ENCODE results near the gene IRF7.

IRF7 gene

DNA sequence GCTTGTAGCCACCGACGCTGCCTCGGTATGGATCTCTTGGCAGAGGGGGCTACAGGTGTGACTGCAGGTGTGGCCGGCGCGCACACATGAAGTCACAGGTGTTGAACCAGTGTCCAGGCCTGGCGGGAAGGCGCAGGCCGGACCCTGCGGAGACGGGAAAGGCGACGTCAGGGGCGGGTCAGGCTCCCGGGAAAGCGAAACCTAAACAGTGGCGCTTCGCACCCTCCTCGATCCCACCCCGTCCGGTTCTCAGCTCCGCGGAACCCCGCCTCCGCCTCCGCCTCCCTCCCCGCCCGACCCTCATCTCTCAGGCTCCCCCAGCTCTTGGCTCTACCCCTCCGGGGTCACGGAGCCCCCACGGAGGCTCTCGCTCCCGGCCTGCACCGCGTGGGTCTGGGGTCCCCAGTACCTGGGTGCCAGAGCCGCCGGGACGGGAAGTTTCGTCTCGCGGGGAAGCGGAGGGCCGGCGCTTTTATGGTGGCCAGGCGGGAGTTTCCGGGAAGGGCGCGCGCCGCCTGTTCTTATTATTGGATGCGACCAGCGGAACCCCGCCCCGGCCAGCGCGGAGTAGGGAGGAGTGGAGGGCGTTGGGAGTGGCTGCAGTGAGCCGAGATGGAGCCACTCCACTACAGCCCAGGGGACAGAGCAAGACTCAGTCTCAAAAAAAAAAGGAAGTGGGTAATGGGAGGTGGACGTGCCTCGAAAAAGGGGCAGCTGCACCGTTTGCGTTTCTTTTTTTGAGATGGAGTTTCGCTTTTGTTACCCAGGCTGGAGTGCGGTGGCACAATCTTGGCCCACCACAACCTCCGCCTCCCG is at the start of gene IRF7:
Gene IRF7, minus strand, starts transcription at position 447 of the 816 bp plus-strand sequence. CDS start 586 bp downstream, outside the sequence.
- peak within 1 kb of the TSS; percentile 60 for H3K4me3 ChIP-seq (ENCODE audit: low read depth, low read length)
- peak; percentile 98 for DNase-seq (ENCODE audit: low read depth)
- TF ChIP-seq, protein P1, sequence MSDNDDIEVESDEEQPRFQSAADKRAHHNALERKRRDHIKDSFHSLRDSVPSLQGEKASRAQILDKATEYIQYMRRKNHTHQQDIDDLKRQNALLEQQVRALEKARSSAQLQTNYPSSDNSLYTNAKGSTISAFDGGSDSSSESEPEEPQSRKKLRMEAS (IDR thresholded peaks at IDR 0.05; ENCODE audit: low read depth, low read length): 0 out of 2 replicates have a peak, but pooled peaks have one; percentile 15
- TF ChIP-seq POLR2A (IDR thresholded peaks at IDR 0.05; ENCODE audit: extremely low read depth, insufficient read length) (peak; percentile 49), MYC (IDR thresholded peaks at IDR 0.05; ENCODE audit: low read depth, low read length) (peak; percentile 30; the same call in 1 of the 2 replicates)
- TF ChIP-seq, protein P2, sequence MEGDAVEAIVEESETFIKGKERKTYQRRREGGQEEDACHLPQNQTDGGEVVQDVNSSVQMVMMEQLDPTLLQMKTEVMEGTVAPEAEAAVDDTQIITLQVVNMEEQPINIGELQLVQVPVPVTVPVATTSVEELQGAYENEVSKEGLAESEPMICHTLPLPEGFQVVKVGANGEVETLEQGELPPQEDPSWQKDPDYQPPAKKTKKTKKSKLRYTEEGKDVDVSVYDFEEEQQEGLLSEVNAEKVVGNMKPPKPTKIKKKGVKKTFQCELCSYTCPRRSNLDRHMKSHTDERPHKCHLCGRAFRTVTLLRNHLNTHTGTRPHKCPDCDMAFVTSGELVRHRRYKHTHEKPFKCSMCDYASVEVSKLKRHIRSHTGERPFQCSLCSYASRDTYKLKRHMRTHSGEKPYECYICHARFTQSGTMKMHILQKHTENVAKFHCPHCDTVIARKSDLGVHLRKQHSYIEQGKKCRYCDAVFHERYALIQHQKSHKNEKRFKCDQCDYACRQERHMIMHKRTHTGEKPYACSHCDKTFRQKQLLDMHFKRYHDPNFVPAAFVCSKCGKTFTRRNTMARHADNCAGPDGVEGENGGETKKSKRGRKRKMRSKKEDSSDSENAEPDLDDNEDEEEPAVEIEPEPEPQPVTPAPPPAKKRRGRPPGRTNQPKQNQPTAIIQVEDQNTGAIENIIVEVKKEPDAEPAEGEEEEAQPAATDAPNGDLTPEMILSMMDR (IDR thresholded peaks at IDR 0.05; ENCODE audit: low read depth, low read length): no peak

DNA sequence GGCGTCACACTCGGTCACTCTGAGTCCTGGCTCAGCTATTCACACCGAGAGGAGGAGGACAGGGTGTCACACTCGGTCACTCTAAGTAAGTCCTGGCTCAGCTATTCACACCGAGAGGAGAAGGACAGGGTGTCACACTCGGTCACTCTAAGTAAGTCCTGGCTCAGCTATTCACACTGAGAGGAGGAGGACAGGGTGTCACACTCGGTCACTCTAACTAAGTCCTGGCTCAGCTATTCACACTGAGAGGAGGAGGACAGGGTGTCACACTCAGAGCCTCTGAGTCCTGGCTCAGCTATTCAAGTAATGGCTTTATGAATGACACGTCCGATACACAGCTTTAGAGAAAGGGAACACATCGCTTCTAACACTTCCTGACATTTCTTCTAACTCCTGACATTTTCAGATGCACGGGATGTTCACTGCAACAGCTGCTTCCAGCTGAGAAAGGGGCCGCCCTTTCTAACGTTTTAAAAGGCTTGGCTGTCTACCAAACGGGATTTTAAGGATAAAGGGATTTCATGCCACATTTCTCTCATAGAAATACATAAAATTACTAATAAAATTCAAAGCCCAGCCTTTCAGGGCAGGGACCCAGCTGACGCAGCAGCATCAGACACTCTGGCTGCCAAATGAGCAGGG is 49.4 kb upstream of the IRF7 start:
- DNase-seq (ENCODE audit: low read depth): no peak
- TF ChIP-seq, protein P2 (IDR thresholded peaks at IDR 0.05; ENCODE audit: low read depth, low read length): no peak
- no peak for TF ChIP-seq POLR2A (IDR thresholded peaks at IDR 0.05; ENCODE audit: extremely low read depth, insufficient read length)

DNA sequence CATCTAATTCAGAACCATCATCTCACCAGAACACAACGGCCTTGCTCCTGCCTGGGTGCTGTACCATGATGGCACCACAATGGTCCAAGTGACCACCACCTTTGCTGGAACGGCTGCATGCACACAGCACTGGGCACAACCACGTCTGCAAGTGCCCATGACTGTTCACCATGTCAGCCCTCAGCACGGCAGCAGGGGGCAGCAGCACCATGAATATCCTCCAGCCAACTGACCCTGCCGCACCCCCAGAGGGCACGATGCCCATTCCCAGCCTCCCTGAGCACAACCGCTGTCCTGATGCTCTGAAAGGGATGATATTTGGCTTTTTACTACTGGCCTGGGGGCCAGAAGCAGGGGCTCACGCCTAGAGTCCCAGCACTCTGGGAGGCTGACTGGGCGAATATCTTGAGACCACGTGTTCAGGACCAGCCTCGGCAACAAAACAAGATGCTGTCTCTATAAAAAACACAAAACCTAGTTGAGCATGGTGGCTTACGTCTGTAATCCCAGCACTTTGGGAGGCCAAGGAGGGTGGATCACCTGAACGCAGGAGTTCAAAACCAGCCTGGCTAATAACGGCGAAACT is 47.0 kb upstream of the IRF7 start:
- TF ChIP-seq, protein P1 (IDR thresholded peaks at IDR 0.05; ENCODE audit: low read depth, low read length): no peak
- TF ChIP-seq, protein P2 (IDR thresholded peaks at IDR 0.05; ENCODE audit: low read depth, low read length): peak; percentile 51
- no peak overlapping the region for H3K4me3 ChIP-seq (ENCODE audit: low read depth, low read length)
- peak; percentile 53 for DNase-seq (ENCODE audit: low read depth)

More for the DNA sequence above, 49.4 kb upstream of the IRF7 start:
- H3K4me3 ChIP-seq (ENCODE audit: low read depth, low read length): no peak overlapping the region

DNA sequence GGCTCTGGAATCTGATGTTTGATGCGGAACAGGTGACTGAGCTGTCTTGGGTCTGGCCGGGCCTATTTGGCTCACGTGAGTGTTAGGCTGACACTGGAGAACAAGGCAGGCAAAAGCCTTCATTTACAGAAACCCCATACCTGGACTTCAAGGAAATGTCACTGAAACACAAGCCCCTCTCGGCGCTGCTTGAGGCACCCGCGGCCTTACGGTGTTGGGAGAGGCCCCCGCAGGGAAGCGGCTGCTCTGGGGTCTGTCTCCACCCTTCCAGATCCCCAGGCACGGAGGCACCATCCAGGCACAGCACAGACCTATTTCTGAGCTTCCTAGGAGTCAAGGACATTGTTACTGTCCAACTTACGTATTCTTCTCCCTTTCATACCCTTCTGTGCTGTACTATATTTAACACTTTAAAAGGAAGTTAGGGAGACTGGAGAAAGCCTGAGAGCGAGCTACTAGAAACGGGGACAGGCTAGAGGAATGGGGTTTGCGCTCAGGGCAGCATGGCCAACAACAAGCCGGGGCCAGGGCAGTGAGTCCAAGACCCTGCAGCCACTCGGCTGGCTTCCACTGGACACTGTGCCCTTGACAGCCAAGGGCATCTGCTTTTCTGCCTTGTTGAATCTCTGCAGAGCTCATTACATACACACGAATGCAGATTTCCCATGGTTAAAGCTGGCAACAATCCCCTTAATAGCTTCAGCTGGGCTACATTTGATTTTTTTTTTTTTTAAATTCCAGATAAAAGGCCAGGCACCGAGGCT is 45.1 kb upstream of the IRF7 start:
- no peak overlapping the region for H3K4me3 ChIP-seq (ENCODE audit: low read depth, low read length)
- DNase-seq (ENCODE audit: low read depth): no peak
- TF ChIP-seq, protein P2 (IDR thresholded peaks at IDR 0.05; ENCODE audit: low read depth, low read length): no peak
- TF ChIP-seq, protein P1 (IDR thresholded peaks at IDR 0.05; ENCODE audit: low read depth, low read length): no peak
- no peak for TF ChIP-seq POLR2A (IDR thresholded peaks at IDR 0.05; ENCODE audit: extremely low read depth, insufficient read length)
- TF ChIP-seq MYC (IDR thresholded peaks at IDR 0.05; ENCODE audit: low read depth, low read length): no peak

DNA sequence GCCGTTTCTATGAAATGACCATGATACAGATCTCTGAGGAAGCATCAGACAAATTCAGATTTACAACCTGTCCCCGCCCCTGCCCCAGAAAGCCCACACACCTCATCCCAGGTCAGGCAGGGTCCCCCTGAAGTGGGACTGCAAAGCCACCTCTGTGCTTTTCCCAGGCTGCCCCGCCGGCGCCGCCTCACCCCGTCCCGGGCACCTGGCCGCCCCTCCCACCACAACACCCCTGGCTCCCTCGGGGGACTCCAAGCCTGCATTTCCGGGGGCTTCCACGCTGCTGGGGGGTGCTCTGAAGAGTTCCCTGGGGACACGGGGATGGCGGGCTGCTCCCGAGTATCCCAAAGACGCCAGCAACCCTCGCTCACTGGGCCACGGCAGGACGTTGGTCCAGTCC is 44.5 kb upstream of the IRF7 start:
- TF ChIP-seq POLR2A (IDR thresholded peaks at IDR 0.05; ENCODE audit: extremely low read depth, insufficient read length) (no peak), MYC (IDR thresholded peaks at IDR 0.05; ENCODE audit: low read depth, low read length) (no peak)
- TF ChIP-seq, protein P2 (IDR thresholded peaks at IDR 0.05; ENCODE audit: low read depth, low read length): no peak
- TF ChIP-seq, protein P1 (IDR thresholded peaks at IDR 0.05; ENCODE audit: low read depth, low read length): no peak
- no peak for DNase-seq (ENCODE audit: low read depth)
- no peak overlapping the region for H3K4me3 ChIP-seq (ENCODE audit: low read depth, low read length)
